IPS-NIHi7 (cell line): ENCODE data around the gene CDH10.

Experiments used
- DNase-seq: peaks from one replicate; pipeline ENCODE4 v3.0.0; 2012; ENCODE audit warnings: mixed read lengths; ENCODE audit errors: extremely low spot score

Gene CDH10

GRCh38 chr5:24644761-24645160, at the start of gene CDH10:
Gene CDH10 (minus strand): TSS chr5:24644978. CDS start chr5:24593490, 51,488 bp downstream.
- peak; percentile 50 for DNase-seq

- no peak for DNase-seq
These were observed 48.8 kb upstream of the CDH10 start for GRCh38 chr5:24693609-24694008.

- DNase-seq: no peak
These were observed 46.3 kb upstream of the CDH10 start for GRCh38 chr5:24691074-24691473.

GRCh38 chr5:24681106-24681505, 36.3 kb upstream of the CDH10 start:
- DNase-seq: no peak

- no peak for DNase-seq
These were observed 23.3 kb upstream of the CDH10 start for GRCh38 chr5:24668050-24668449.

DNA sequence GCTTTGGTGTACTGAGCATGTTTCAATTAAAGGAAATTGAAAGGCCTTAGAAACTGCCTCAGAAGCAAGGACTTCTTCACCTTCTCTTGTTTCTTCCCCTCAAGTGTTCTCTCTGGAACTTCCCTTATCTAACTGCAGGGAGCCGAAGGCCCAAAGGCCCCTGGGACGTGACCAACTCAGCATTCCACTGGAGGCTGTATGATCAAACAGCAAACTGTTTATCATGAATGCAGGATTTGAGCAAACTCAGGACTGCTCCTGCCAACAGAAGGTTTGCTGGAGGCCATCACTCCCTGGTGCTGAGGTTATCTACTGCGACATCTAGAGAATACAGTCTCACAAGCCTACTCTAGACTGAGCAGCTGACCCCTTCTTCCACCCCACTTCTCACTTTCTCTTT, 4.8 kb upstream of the CDH10 start:
- DNase-seq: no peak

GRCh38 chr5:24646915-24647314, 2.1 kb upstream of the CDH10 start:
- DNase-seq: no peak

- no peak for DNase-seq
These were observed 705 bp upstream of the CDH10 start for GRCh38 chr5:24645483-24645882.

- no peak for DNase-seq
These were observed 898 bp downstream of the CDH10 start for GRCh38 chr5:24643880-24644279.

GRCh38 chr5:24643156-24643555, 1.6 kb downstream of the CDH10 start:
- no peak for DNase-seq

- DNase-seq: no peak
These were observed 2.8 kb downstream of the CDH10 start for GRCh38 chr5:24642022-24642421.

- DNase-seq: no peak
These were observed 9.6 kb downstream of the CDH10 start for GRCh38 chr5:24635209-24635608.

GRCh38 chr5:24633715-24634325, 11.0 kb downstream of the CDH10 start:
- no peak for DNase-seq

- no peak for DNase-seq
These were observed 12.4 kb downstream of the CDH10 start for GRCh38 chr5:24632353-24632752.

GRCh38 chr5:24630918-24631317, 13.9 kb downstream of the CDH10 start:
- no peak for DNase-seq

DNA sequence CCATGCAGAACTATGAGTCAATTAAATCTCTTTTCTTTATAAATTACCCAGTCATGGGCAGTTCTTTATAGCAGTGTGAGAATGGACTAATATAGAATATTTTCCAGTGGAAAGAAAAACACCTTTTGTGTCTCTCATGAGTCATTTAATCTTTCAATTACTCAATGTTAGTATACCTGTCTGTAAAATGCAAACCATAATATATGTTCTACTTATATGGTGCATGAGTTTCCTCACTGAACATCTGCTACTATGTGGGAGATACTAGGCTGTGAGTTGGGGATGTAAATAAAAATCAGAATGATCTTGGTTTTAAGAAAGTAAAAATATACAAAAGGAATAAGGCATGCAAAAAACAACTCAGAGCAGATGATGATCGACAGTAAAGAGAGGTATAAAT, 15.0 kb downstream of the CDH10 start:
- no peak for DNase-seq

DNA sequence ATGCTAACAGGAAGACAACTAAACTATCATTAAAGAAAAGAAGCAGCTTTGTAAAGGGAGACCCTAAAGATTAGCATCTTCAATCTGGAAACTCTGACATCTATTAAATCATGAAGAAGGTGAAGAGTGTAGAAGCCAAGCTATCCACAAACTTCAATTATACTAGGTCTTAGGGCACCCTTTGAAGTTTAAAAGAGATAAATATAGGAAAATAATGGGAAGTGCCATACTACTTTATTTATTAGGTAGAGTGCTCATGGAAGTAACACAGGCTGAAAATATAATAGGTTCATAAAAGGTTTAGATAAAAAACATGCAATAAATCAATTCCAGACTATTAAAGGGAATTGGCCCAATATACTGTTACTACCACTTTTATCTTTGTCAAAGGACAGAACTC, 19.9 kb downstream of the CDH10 start:
- DNase-seq: no peak

DNA sequence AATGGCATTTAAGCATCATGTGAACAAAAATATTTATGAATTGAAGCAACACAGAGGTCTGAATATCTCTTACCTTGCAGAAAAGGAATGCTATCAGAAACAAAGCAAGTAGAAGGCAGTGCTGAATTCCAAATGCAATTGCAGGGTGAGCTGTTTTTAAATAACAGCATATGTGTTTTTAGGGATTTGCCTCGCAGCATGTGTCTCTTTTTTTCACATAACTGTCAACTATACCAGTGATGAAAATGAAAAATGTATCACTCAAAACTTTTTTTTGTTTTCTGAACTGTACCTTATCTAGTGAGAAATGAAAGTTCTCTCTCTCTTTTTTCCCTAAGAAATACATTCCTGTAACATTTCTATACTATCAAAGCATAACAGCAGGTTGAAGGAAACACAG, 21.2 kb downstream of the CDH10 start:
- no peak for DNase-seq

GRCh38 chr5:24623031-24623430, 21.7 kb downstream of the CDH10 start:
- no peak for DNase-seq

GRCh38 chr5:24621792-24622191, 23.0 kb downstream of the CDH10 start:
- no peak for DNase-seq

DNA sequence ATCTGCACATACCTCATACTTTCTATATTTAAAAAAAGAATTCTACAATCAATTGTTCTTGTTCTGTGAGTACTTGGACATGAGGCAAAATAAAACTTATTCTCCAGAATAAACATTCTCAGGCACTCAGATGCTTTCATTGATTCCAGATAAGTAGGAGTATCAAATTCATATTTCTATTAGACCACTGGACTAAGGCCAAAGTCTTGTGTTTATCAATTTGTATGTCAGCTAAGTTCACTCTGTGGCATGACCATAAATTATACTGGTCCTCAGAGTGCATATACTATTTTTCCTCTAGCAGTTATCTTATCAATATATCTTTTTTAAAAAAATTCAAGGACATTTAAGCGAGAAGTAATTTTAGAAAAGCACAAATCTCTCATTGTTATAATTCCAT, 28.2 kb downstream of the CDH10 start:
- DNase-seq: no peak

DNA sequence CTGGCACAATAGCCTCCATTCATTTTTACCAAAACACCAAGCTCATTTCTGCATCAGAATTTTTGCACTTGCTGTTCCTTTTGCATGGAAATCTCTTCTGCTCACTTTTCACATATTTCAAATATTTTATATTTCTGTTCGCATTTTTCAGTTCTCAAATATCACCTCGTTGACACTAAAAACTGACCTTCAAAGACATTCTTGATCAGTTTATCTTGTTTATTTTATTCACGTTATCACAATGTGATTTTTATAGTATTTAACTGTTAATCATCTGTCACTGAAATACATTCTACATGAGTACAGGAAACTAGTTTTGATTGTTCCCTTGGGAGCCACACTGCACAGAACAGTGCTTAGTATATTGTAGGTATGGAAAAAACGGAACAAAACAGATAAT, 29.6 kb downstream of the CDH10 start:
- no peak for DNase-seq

DNA sequence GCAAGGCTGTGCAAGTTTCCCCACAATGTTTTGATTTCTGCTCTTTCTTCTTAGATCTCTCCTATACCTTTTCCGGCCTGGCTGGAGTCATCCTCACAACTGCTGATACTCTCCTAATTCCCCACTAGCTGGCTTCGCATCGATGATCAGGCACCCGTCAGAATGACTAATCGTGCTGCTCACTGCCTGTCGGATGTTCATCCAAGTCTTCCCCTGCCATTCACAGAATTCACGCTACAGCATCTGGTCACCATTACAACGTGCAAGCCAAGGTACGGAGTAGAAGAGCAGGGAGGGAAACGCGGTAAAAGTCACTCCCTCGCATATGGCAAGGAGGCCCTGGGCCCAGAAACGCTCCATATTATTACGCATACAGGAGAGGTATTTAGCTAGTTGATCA, 35.1 kb downstream of the CDH10 start:
- DNase-seq: no peak

GRCh38 chr5:24606971-24607370, 37.8 kb downstream of the CDH10 start:
- DNase-seq: no peak
